ENCODE measurements around the gene CDR2.
"Not testable (repeated sequence)": the region's sequence is repeated elsewhere in the genome, so short reads cannot be mapped to it uniquely, and the experiment has no call there.

GRCh38 chr16:22351017-22351416 is 23.4 kb downstream of the CDR2 start:
- TF ChIP-seq CTCF (optimal IDR thresholded peaks at IDR 0.05 in 1 of 3, IDR thresholded peaks at IDR 0.05 in 1 of 3, conservative IDR thresholded peaks at IDR 0.05 in 1 of 3; ENCODE audit: extremely low read depth in 1 of 3, insufficient read depth in 2 of 3, low read length in 3 of 3); EZH2 (IDR thresholded peaks at IDR 0.05; ENCODE audit: low read length): not testable (repeated sequence)

Data from keratinocyte (primary cell).